GM21737 (cell line): ENCODE measurements around the gene USP12.
"Not testable (repeated sequence)": the region's sequence is repeated elsewhere in the genome, so short reads cannot be mapped to it uniquely, and the experiment has no call there.

Source experiments
- ATAC-seq: cut with Tn5 transposase; IDR thresholded peaks from one replicate; pipeline ENCODE4 v1.9.1; 2021; ENCODE audit warnings: mild to moderate bottlenecking, moderate library complexity; ENCODE audit not compliant: unreplicated experiment

Gene USP12

GRCh38 chr13:27124571-27124970, 47.0 kb downstream of the USP12 start:
- no peak for ATAC-seq

- ATAC-seq, result not testable (repeated sequence)
Measured at GRCh38 chr13:27123445-27123844, 48.2 kb downstream of the USP12 start.

GRCh38 chr13:27122036-27122435, 49.6 kb downstream of the USP12 start:
- no peak for ATAC-seq

- ATAC-seq, result no peak
Measured at GRCh38 chr13:27120811-27121210, 50.8 kb downstream of the USP12 start.

- no peak for ATAC-seq
Measured at GRCh38 chr13:27120011-27120410, 51.6 kb downstream of the USP12 start.

GRCh38 chr13:27118428-27119054, 53.1 kb downstream of the USP12 start:
- ATAC-seq, result no peak

- no peak for ATAC-seq
Measured at GRCh38 chr13:27117952-27118351, 53.7 kb downstream of the USP12 start.

GRCh38 chr13:27117158-27117557, 54.5 kb downstream of the USP12 start:
- ATAC-seq, result no peak

GRCh38 chr13:27113436-27113835, 58.2 kb downstream of the USP12 start:
- no peak for ATAC-seq

GRCh38 chr13:27112006-27112405, 59.6 kb downstream of the USP12 start:
- no peak for ATAC-seq

GRCh38 chr13:27110056-27110746, 61.4 kb downstream of the USP12 start:
- ATAC-seq, result no peak

GRCh38 chr13:27106144-27106543, 65.5 kb downstream of the USP12 start:
- no peak for ATAC-seq

- no peak for ATAC-seq
Measured at GRCh38 chr13:27104606-27105005, 67.0 kb downstream of the USP12 start.

GRCh38 chr13:27101847-27102246, 69.8 kb downstream of the USP12 start:
- ATAC-seq, result no peak

GRCh38 chr13:27101289-27101688, 70.3 kb downstream of the USP12 start:
- ATAC-seq, result no peak

GRCh38 chr13:27097691-27098090, 73.9 kb downstream of the USP12 start:
- no peak for ATAC-seq

GRCh38 chr13:27091451-27091850, 80.2 kb downstream of the USP12 start:
- no peak for ATAC-seq

- no peak for ATAC-seq
Measured at GRCh38 chr13:27088619-27089018, 83.0 kb downstream of the USP12 start.

- ATAC-seq, result no peak
Measured at GRCh38 chr13:27086599-27087265, 84.9 kb downstream of the USP12 start.

GRCh38 chr13:27083183-27083582, 88.4 kb downstream of the USP12 start:
- ATAC-seq, result no peak

GRCh38 chr13:27081893-27082679, 89.5 kb downstream of the USP12 start:
- no peak for ATAC-seq
